ENCODE measurements around the gene ARL10. TPM values are rescaled to one million over a fixed set of nuclear protein-coding genes. Genes with fewer than 3 reads are reported as not detected.

Gene ARL10, protein sequence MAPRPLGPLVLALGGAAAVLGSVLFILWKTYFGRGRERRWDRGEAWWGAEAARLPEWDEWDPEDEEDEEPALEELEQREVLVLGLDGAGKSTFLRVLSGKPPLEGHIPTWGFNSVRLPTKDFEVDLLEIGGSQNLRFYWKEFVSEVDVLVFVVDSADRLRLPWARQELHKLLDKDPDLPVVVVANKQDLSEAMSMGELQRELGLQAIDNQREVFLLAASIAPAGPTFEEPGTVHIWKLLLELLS
- polyA plus RNA-seq (2011; rRNA removed) (3.2 and 4.8 TPM in 2 replicates), polyA minus RNA-seq (2011; rRNA and poly(A)+ RNA removed) (6.9 TPM in 2 replicates)

DNA sequence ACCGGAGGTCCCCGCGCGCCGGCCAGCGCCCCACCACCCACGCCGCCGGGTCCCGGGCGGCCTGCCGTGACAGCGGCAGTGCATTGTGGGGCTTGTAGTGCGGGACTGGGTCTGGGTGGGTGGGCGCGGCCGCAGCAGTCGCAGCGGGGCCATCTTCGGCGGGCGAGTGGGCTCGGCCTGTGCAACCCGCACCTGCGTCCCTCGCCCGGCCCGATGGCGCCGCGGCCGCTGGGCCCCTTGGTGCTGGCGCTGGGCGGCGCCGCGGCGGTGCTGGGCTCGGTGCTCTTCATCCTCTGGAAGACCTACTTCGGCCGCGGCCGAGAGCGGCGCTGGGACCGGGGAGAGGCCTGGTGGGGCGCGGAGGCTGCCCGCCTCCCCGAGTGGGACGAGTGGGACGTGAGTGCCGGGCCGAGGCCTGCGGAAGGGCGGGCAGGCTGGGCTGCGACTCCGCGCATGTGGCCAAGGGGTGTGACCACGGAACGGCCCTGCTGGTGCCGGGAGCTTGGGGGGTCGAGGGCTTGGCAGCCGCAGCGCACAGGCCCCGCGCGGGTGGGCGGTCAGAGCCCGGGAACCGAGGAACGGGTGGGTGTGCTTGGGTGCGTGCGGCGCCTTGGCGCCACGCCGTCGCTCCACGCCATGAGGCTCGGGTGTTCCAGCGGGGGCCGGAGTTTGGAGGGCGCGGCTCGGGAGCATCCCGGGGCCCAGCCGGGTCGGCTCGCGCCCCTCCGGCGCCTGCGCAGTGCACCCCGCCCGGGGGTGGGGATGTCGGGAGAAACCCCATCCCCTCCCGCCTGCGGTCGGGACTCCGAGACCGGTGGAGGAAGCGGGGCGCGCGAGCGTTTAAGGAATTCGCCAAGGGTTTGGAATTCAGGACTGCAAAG lies at the start of gene ARL10:
Gene ARL10 (plus strand): TSS at position 137 of the 881 bp plus-strand sequence. CDS start 77 bp downstream, at position 214.
- Histone ChIP-seq H3K27me3 (ENCODE audit: control insufficient read depth, insufficient read depth, low read length) (no peaks in the 10 kb centered on the region), H3K36me3 (ENCODE audit: control insufficient read depth, insufficient read depth, low read length) (peaks cover 4% of the 10 kb centered on the region), H3K4me3 (ENCODE audit: low read depth, low read length) (peak within 1 kb of the TSS; percentile 66)
- no peak for DNase-seq (ENCODE audit: low read depth)
- no peak for TF ChIP-seq CTCF (IDR thresholded peaks at IDR 0.05; ENCODE audit: insufficient read depth, low read depth, low read length)
- ChIA-PET POLR2A (no interaction called here), CTCF (no interaction called here)

DNA sequence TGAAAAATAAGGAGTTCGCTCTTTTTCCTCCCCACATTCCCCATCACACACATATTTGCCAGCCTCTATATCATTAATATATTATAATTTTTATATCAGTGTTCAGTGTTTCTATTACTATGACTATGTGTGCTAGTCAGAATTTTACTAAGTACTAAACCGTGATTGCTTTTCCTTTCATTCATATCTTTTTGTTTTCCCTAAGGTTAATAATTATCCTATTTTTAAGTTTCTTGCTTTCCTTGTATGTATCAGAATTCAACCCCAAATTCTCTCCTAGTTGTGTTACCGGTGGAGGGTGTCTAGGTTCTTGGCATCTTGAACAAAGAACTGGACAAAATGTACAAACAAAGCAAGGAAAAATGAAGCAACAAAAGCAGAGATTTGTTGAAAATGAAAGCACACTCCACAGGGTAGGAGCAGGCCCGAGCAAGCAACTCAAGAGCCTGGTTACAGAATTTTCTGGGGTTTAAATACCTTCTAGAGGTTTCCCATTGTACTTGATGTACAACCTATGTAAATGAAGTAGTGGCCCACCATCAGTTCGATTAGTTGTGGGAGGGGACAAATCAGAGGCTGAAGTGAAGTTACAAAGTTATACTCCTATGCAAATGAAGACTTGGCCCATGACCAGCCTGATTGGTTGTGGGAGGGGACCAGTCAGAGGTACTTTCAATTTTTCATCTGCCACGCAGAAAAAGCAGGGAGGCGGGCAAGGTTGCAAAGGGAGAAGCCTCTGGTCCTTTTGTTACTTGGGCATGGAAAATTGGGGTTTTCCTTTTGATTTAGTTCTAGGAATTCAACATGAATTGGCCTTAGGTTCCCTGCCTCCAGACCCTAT lies 47.5 kb upstream of the ARL10 start:
- no peak for TF ChIP-seq CTCF (IDR thresholded peaks at IDR 0.05; ENCODE audit: insufficient read depth, low read depth, low read length)
- DNase-seq (ENCODE audit: low read depth), result no peak
- no peaks in the 10 kb centered on the region for H3K27me3 ChIP-seq (ENCODE audit: control insufficient read depth, insufficient read depth, low read length)
- ChIA-PET POLR2A (no interaction called here), CTCF (no interaction called here)
- H3K36me3 ChIP-seq (ENCODE audit: control insufficient read depth, insufficient read depth, low read length), result peaks cover 4% of the 10 kb centered on the region
- H3K4me3 ChIP-seq (ENCODE audit: low read depth, low read length), result no peak overlapping the region

GRCh38 chr5:176319827-176320554 lies 45.3 kb upstream of the ARL10 start:
- DNase-seq (ENCODE audit: low read depth), result no peak
- TF ChIP-seq CTCF (IDR thresholded peaks at IDR 0.05; ENCODE audit: insufficient read depth, low read depth, low read length), result peak; percentile 19; the same call in 1 of the 2 replicates
- Histone ChIP-seq H3K27me3 (ENCODE audit: control insufficient read depth, insufficient read depth, low read length) (no peaks in the 10 kb centered on the region), H3K36me3 (ENCODE audit: control insufficient read depth, insufficient read depth, low read length) (peaks cover 2% of the 10 kb centered on the region), H3K4me3 (ENCODE audit: low read depth, low read length) (no peak overlapping the region)
- ChIA-PET POLR2A (no interaction called here), CTCF (interaction anchor here (0.6 to 1.3 kb wide), 6 partner anchors 10 to 590 kb away, joined by 3 to 4 read pairs (median 3); partner anchors contain the start of gene CDHR2)

DNA sequence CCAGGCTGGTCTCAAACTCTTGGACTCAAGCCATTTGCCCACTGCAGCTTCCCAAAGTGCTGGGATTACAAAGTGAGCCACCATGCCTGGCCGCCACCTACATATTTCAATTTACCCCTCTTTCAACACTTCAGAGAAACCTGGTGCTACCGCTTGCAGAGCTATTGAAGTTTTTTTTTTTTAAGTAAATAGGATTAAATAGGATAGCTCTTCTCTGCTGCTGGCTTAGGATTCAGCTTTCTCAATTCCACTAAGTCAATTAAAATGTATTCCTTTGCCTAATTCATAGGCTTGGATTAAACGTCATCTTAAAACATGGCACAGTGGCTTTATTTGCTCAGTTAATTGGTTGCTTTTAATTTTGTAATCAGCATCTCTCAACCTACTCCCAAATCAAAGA lies 44.7 kb upstream of the ARL10 start:
- TF ChIP-seq CTCF (IDR thresholded peaks at IDR 0.05; ENCODE audit: insufficient read depth, low read depth, low read length), result no peak
- POLR2A ChIA-PET, result no interaction called here
- no peak for DNase-seq (ENCODE audit: low read depth)
- Histone ChIP-seq H3K36me3 (ENCODE audit: control insufficient read depth, insufficient read depth, low read length) (peaks cover 2% of the 10 kb centered on the region), H3K4me3 (ENCODE audit: low read depth, low read length) (no peak overlapping the region), H3K27me3 (ENCODE audit: control insufficient read depth, insufficient read depth, low read length) (no peaks in the 10 kb centered on the region)
- CTCF ChIA-PET, result interaction anchor here (0.6 to 1.2 kb wide), 2 partner anchors 31 to 35 kb away, joined by 3 read pairs; no protein-coding TSS in a partner anchor
